T-helper 17 cell (primary cell): ENCODE measurements around the gene GZF1. TPM values are rescaled to one million over a fixed set of nuclear protein-coding genes. Genes with fewer than 3 reads are reported as not detected.

Source experiments
- ATAC-seq: fragments of 150-1000 bp; cut with Tn5 transposase; 2 replicates; pipeline ENCODE4 v1.10.0; 2021; ENCODE audit warnings: mild to moderate bottlenecking, moderate library complexity
- DNase-seq, 3 donors: peaks; one replicate each; pipeline versions ENCODE4 v3.0.0 to v3.0.0-alpha.2; 2020 to 2021
- H3K9me3 ChIP-seq: one replicate; pipeline ENCODE4 v1.7.0; 2013; ENCODE audit warnings: low read length, mild to moderate bottlenecking; ENCODE audit not compliant: control insufficient read depth, poor library complexity, severe bottlenecking
- H3K27ac Mint-ChIP-seq: one replicate; pipeline ENCODE4 v1.8.0; 2022; ENCODE audit warnings: mild to moderate bottlenecking, moderate library complexity, mixed read lengths
- H3K27me3 Mint-ChIP-seq: one replicate; pipeline ENCODE4 v1.8.0; 2022; ENCODE audit warnings: mixed read lengths
- H3K36me3 Mint-ChIP-seq: one replicate; pipeline ENCODE4 v1.8.0; 2022; ENCODE audit warnings: low read depth, mixed read lengths
- H3K4me1 Mint-ChIP-seq: one replicate; pipeline ENCODE4 v1.8.0; 2022; ENCODE audit warnings: mild to moderate bottlenecking, mixed read lengths
- H3K4me3 Mint-ChIP-seq: one replicate; pipeline ENCODE4 v1.8.0; 2022; ENCODE audit warnings: mild to moderate bottlenecking, moderate library complexity, mixed read lengths
- total RNA-seq, 4 donors: library from RNA in 2 of 4; stranded (reverse) in 2 of 4; gene quantifications; one replicate each; pipeline ENCODE4 v1.2.3 and lab custom pipeline; 2022 to 2026

GZF1 gene
- total RNA-seq (10 to 100 TPM; 27.7 to 28.5 TPM), total RNA-seq (lab: John Stamatoyannopoulos, UW) (34.8 to 59.1 reads per million in 2 donors)

- H3K27ac Mint-ChIP-seq = peak within 1 kb of the TSS; percentile 95
- no peaks in the 10 kb centered on the region for H3K27me3 Mint-ChIP-seq
- H3K9me3 ChIP-seq = no peaks in the 10 kb centered on the region
- peaks cover 8% of the 10 kb centered on the region for H3K36me3 Mint-ChIP-seq
- DNase-seq (peak; percentile 97 to 98 (median 98)), ATAC-seq (peak; percentile 81)
- H3K4me3 Mint-ChIP-seq = peak within 1 kb of the TSS; percentile 94
- H3K4me1 Mint-ChIP-seq = peaks cover 36% of the 10 kb centered on the region
These were observed at the start of gene GZF1 for GRCh38 chr20:23361476-23362391. GZF1 (plus strand) TSS chr20:23362182; CDS start chr20:23364384, 2,202 bp downstream.

GRCh38 chr20:23313271-23313670 is 48.7 kb upstream of the GZF1 start:
- no peak for ATAC-seq
- no peaks in the 10 kb centered on the region for H3K9me3 ChIP-seq
- H3K4me3 Mint-ChIP-seq = no peak overlapping the region
- peaks cover 35% of the 10 kb centered on the region for H3K27me3 Mint-ChIP-seq
- H3K27ac Mint-ChIP-seq = no peak overlapping the region
- no peak for DNase-seq
- no peaks in the 10 kb centered on the region for H3K36me3 Mint-ChIP-seq
- no peaks in the 10 kb centered on the region for H3K4me1 Mint-ChIP-seq

GRCh38 chr20:23314699-23315098 is 47.3 kb upstream of the GZF1 start:
- ATAC-seq (no peak), DNase-seq (no peak)
- H3K9me3 ChIP-seq = no peaks in the 10 kb centered on the region
- H3K36me3 Mint-ChIP-seq = no peaks in the 10 kb centered on the region
- H3K4me3 Mint-ChIP-seq = no peak overlapping the region
- no peak overlapping the region for H3K27ac Mint-ChIP-seq
- H3K4me1 Mint-ChIP-seq = no peaks in the 10 kb centered on the region
- peaks cover 46% of the 10 kb centered on the region for H3K27me3 Mint-ChIP-seq

- DNase-seq = no peak
- no peaks in the 10 kb centered on the region for H3K9me3 ChIP-seq
- Mint-ChIP-seq H3K4me3 (no peak overlapping the region), H3K27ac (no peak overlapping the region), H3K27me3 (peaks cover 42% of the 10 kb centered on the region), H3K4me1 (no peaks in the 10 kb centered on the region), H3K36me3 (no peaks in the 10 kb centered on the region)
- ATAC-seq = no peak
These were observed 46.9 kb upstream of the GZF1 start for GRCh38 chr20:23315099-23315498.

GRCh38 chr20:23316626-23317025 is 45.4 kb upstream of the GZF1 start:
- no peaks in the 10 kb centered on the region for H3K9me3 ChIP-seq
- ATAC-seq = no peak
- DNase-seq = no peak
- Mint-ChIP-seq H3K4me3 (no peak overlapping the region), H3K4me1 (no peaks in the 10 kb centered on the region), H3K36me3 (peaks cover 2% of the 10 kb centered on the region), H3K27me3 (peaks cover 37% of the 10 kb centered on the region), H3K27ac (no peak overlapping the region)

- peaks cover 2% of the 10 kb centered on the region for H3K36me3 Mint-ChIP-seq
- no peak overlapping the region for H3K4me3 Mint-ChIP-seq
- H3K9me3 ChIP-seq = no peaks in the 10 kb centered on the region
- H3K27me3 Mint-ChIP-seq = peaks cover 37% of the 10 kb centered on the region
- no peak overlapping the region for H3K27ac Mint-ChIP-seq
- DNase-seq (no peak), ATAC-seq (no peak)
- no peaks in the 10 kb centered on the region for H3K4me1 Mint-ChIP-seq
These were observed 44.9 kb upstream of the GZF1 start for GRCh38 chr20:23317081-23317480.

GRCh38 chr20:23318347-23318746 is 43.6 kb upstream of the GZF1 start:
- ATAC-seq (no peak), DNase-seq (no peak)
- Mint-ChIP-seq H3K36me3 (peaks cover 2% of the 10 kb centered on the region), H3K27ac (no peak overlapping the region), H3K4me1 (no peaks in the 10 kb centered on the region), H3K27me3 (peaks cover 32% of the 10 kb centered on the region), H3K4me3 (no peak overlapping the region)
- no peaks in the 10 kb centered on the region for H3K9me3 ChIP-seq

- no peak for DNase-seq
- no peak overlapping the region for H3K4me3 Mint-ChIP-seq
These were observed 41.7 kb upstream of the GZF1 start for GRCh38 chr20:23320317-23320716.

GRCh38 chr20:23325107-23325506 is 36.9 kb upstream of the GZF1 start:
- H3K4me1 Mint-ChIP-seq = no peaks in the 10 kb centered on the region
- no peaks in the 10 kb centered on the region for H3K9me3 ChIP-seq

More at GRCh38 chr20:23320317-23320716, 41.7 kb upstream of the GZF1 start:
- ATAC-seq = no peak
- H3K27ac Mint-ChIP-seq = no peak overlapping the region
- no peaks in the 10 kb centered on the region for H3K4me1 Mint-ChIP-seq
- peaks cover 2% of the 10 kb centered on the region for H3K36me3 Mint-ChIP-seq
- H3K9me3 ChIP-seq = no peaks in the 10 kb centered on the region
- peaks cover 37% of the 10 kb centered on the region for H3K27me3 Mint-ChIP-seq

GRCh38 chr20:23326774-23327173 is 35.2 kb upstream of the GZF1 start:
- no peaks in the 10 kb centered on the region for H3K9me3 ChIP-seq
- Mint-ChIP-seq H3K36me3 (no peaks in the 10 kb centered on the region), H3K4me3 (no peak overlapping the region), H3K27ac (no peak overlapping the region), H3K4me1 (no peaks in the 10 kb centered on the region), H3K27me3 (peaks cover 14% of the 10 kb centered on the region)
- DNase-seq = no peak
- no peak for ATAC-seq

More at GRCh38 chr20:23325107-23325506, 36.9 kb upstream of the GZF1 start:
- H3K36me3 Mint-ChIP-seq = peaks cover 2% of the 10 kb centered on the region
- no peak overlapping the region for H3K27ac Mint-ChIP-seq
- H3K27me3 Mint-ChIP-seq = peaks cover 14% of the 10 kb centered on the region
- ATAC-seq (no peak), DNase-seq (no peak)
- H3K4me3 Mint-ChIP-seq = no peak overlapping the region

- no peak for ATAC-seq
- H3K4me3 Mint-ChIP-seq = no peak overlapping the region
- H3K9me3 ChIP-seq = no peaks in the 10 kb centered on the region
- DNase-seq = no peak
- no peaks in the 10 kb centered on the region for H3K4me1 Mint-ChIP-seq
- H3K27me3 Mint-ChIP-seq = peaks cover 14% of the 10 kb centered on the region
- H3K36me3 Mint-ChIP-seq = no peaks in the 10 kb centered on the region
- H3K27ac Mint-ChIP-seq = no peak overlapping the region
These were observed 34.2 kb upstream of the GZF1 start for GRCh38 chr20:23327617-23328333.

GRCh38 chr20:23331450-23332350 is 30.3 kb upstream of the GZF1 start:
- H3K27ac Mint-ChIP-seq = no peak overlapping the region
- H3K27me3 Mint-ChIP-seq = no peaks in the 10 kb centered on the region
- H3K36me3 Mint-ChIP-seq = no peaks in the 10 kb centered on the region
- peaks cover 7% of the 10 kb centered on the region for H3K4me1 Mint-ChIP-seq
- no peaks in the 10 kb centered on the region for H3K9me3 ChIP-seq
- ATAC-seq (no peak), DNase-seq (no peak)
- no peak overlapping the region for H3K4me3 Mint-ChIP-seq

GRCh38 chr20:23332467-23332866 is 29.5 kb upstream of the GZF1 start:
- Mint-ChIP-seq H3K4me3 (no peak overlapping the region), H3K27me3 (no peaks in the 10 kb centered on the region), H3K4me1 (peaks cover 7% of the 10 kb centered on the region), H3K27ac (no peak overlapping the region), H3K36me3 (no peaks in the 10 kb centered on the region)
- ATAC-seq (no peak), DNase-seq (no peak)
- no peaks in the 10 kb centered on the region for H3K9me3 ChIP-seq
